Measurements from ENCODE around the gene UBA6. TPM values are rescaled to one million over a fixed set of nuclear protein-coding genes. Genes with fewer than 3 reads are reported as not detected.

UBA6 gene
- total RNA-seq, 1 donor from 2014 or later = 141 TPM

- peak overlapping the region; percentile 90 for H3K27ac ChIP-seq (ENCODE audit: low read depth, low read length)
Observed at GRCh38 chr4:67699603-67700002, 1.4 kb downstream of the UBA6 start.

GRCh38 chr4:67697860-67698687, 2.9 kb downstream of the UBA6 start:
- no peak overlapping the region for H3K27ac ChIP-seq (ENCODE audit: low read depth, low read length)
- Mint-ChIP-seq H3K4me1 (ENCODE audit: low read depth, unreplicated experiment) (peaks cover 11% of the 10 kb centered on the region), H3K9me3 (ENCODE audit: unreplicated experiment) (peaks cover 3% of the 10 kb centered on the region), H3K27me3 (ENCODE audit: low read depth, unreplicated experiment) (no peaks in the 10 kb centered on the region), H3K36me3 (ENCODE audit: low read depth, unreplicated experiment) (peaks cover 4% of the 10 kb centered on the region), H3K4me3 (ENCODE audit: unreplicated experiment) (peak overlapping the region; percentile 94), H3K27ac (ENCODE audit: unreplicated experiment) (no peak overlapping the region)
- FAIRE-seq (no peak), DNase-seq (ENCODE audit: low read depth) (no peak)
- H3K4me2 ChIP-seq (ENCODE audit: low read length) = no peak overlapping the region
- H4K20me1 ChIP-seq (ENCODE audit: insufficient read depth, low read length) = peaks cover 4% of the 10 kb centered on the region
- no peaks in the 10 kb centered on the region for H3K9me3 ChIP-seq (ENCODE audit: insufficient read depth, low read depth, low read length)
- peaks cover 88% of the 10 kb centered on the region for H3K79me2 ChIP-seq (ENCODE audit: insufficient read depth, low read length)
- H3K36me3 ChIP-seq (ENCODE audit: insufficient read depth, low read length) = peaks cover 3% of the 10 kb centered on the region
- no peak overlapping the region for H3K9ac ChIP-seq (ENCODE audit: low read length)
- H3K4me3 ChIP-seq (ENCODE audit: insufficient read depth, low read depth, low read length) = no peak overlapping the region
- H3K27me3 ChIP-seq (ENCODE audit: insufficient read depth, low read length) = no peaks in the 10 kb centered on the region
- no peak overlapping the region for H2AFZ ChIP-seq (ENCODE audit: low read depth, low read length)
- no peaks in the 10 kb centered on the region for H3K4me1 ChIP-seq (ENCODE audit: insufficient read depth, low read length)
- TF ChIP-seq CTCF (IDR thresholded peaks at IDR 0.05; ENCODE audit: insufficient read depth, low read depth, low read length) = no peak
- no peak for TF ChIP-seq EZH2 (IDR thresholded peaks at IDR 0.05; ENCODE audit: insufficient read depth, low read length)

More at GRCh38 chr4:67699603-67700002, 1.4 kb downstream of the UBA6 start:
- Histone ChIP-seq H3K9me3 (ENCODE audit: insufficient read depth, low read depth, low read length) (no peaks in the 10 kb centered on the region), H3K9ac (ENCODE audit: low read length) (peak overlapping the region; percentile 97), H3K4me2 (ENCODE audit: low read length) (peak overlapping the region; percentile 87), H3K79me2 (ENCODE audit: insufficient read depth, low read length) (peaks cover 90% of the 10 kb centered on the region), H4K20me1 (ENCODE audit: insufficient read depth, low read length) (peaks cover 4% of the 10 kb centered on the region), H3K36me3 (ENCODE audit: insufficient read depth, low read length) (peaks cover 3% of the 10 kb centered on the region), H3K27me3 (ENCODE audit: insufficient read depth, low read length) (no peaks in the 10 kb centered on the region), H3K4me3 (ENCODE audit: insufficient read depth, low read depth, low read length) (peak overlapping the region; percentile 94), H3K4me1 (ENCODE audit: insufficient read depth, low read length) (no peaks in the 10 kb centered on the region), H2AFZ (ENCODE audit: low read depth, low read length) (no peak overlapping the region)
- TF ChIP-seq EZH2 (IDR thresholded peaks at IDR 0.05; ENCODE audit: insufficient read depth, low read length) (no peak), CTCF (IDR thresholded peaks at IDR 0.05; ENCODE audit: insufficient read depth, low read depth, low read length) (no peak)
- DNase-seq (ENCODE audit: low read depth) = no peak
- H3K4me1 Mint-ChIP-seq (ENCODE audit: low read depth, unreplicated experiment) = peaks cover 15% of the 10 kb centered on the region
- no peak for FAIRE-seq
- H3K4me3 Mint-ChIP-seq (ENCODE audit: unreplicated experiment) = peak overlapping the region; percentile 94
- peaks cover 2% of the 10 kb centered on the region for H3K9me3 Mint-ChIP-seq (ENCODE audit: unreplicated experiment)
- H3K27me3 Mint-ChIP-seq (ENCODE audit: low read depth, unreplicated experiment) = no peaks in the 10 kb centered on the region
- H3K36me3 Mint-ChIP-seq (ENCODE audit: low read depth, unreplicated experiment) = peaks cover 3% of the 10 kb centered on the region
- H3K27ac Mint-ChIP-seq (ENCODE audit: unreplicated experiment) = peak overlapping the region; percentile 86

GRCh38 chr4:67696061-67696460, 4.9 kb downstream of the UBA6 start:
- peaks cover 11% of the 10 kb centered on the region for H3K4me1 Mint-ChIP-seq (ENCODE audit: low read depth, unreplicated experiment)
- H4K20me1 ChIP-seq (ENCODE audit: insufficient read depth, low read length) = peaks cover 17% of the 10 kb centered on the region
- H3K4me3 Mint-ChIP-seq (ENCODE audit: unreplicated experiment) = no peak overlapping the region
- no peaks in the 10 kb centered on the region for H3K27me3 ChIP-seq (ENCODE audit: insufficient read depth, low read length)
- no peak overlapping the region for H2AFZ ChIP-seq (ENCODE audit: low read depth, low read length)
- peaks cover 15% of the 10 kb centered on the region for H3K36me3 Mint-ChIP-seq (ENCODE audit: low read depth, unreplicated experiment)
- H3K36me3 ChIP-seq (ENCODE audit: insufficient read depth, low read length) = peaks cover 17% of the 10 kb centered on the region
- no peak for FAIRE-seq
- no peaks in the 10 kb centered on the region for H3K4me1 ChIP-seq (ENCODE audit: insufficient read depth, low read length)
- no peaks in the 10 kb centered on the region for H3K27me3 Mint-ChIP-seq (ENCODE audit: low read depth, unreplicated experiment)
- no peak overlapping the region for H3K4me3 ChIP-seq (ENCODE audit: insufficient read depth, low read depth, low read length)
- TF ChIP-seq EZH2 (IDR thresholded peaks at IDR 0.05; ENCODE audit: insufficient read depth, low read length) = no peak
- H3K27ac Mint-ChIP-seq (ENCODE audit: unreplicated experiment) = no peak overlapping the region
- peaks cover 84% of the 10 kb centered on the region for H3K79me2 ChIP-seq (ENCODE audit: insufficient read depth, low read length)
- peaks cover 3% of the 10 kb centered on the region for H3K9me3 Mint-ChIP-seq (ENCODE audit: unreplicated experiment)
- no peak for DNase-seq (ENCODE audit: low read depth)
- H3K9me3 ChIP-seq (ENCODE audit: insufficient read depth, low read depth, low read length) = no peaks in the 10 kb centered on the region
- H3K9ac ChIP-seq (ENCODE audit: low read length) = no peak overlapping the region
- no peak overlapping the region for H3K4me2 ChIP-seq (ENCODE audit: low read length)
- H3K27ac ChIP-seq (ENCODE audit: low read depth, low read length) = no peak overlapping the region

Measured in astrocyte (in vitro differentiated cells and primary cell).